Parathyroid adenoma (tissue), 2 donors: ENCODE data around the gene MGRN1.

ENCODE experiments used
- H2AFZ ChIP-seq: fragments of 300-600 bp; sonication (generic); one replicate; pipeline ENCODE4 v1.7.0; 2017; ENCODE audit warnings: antibody characterized with exemption, mild to moderate bottlenecking
- H3K27ac ChIP-seq: fragments of 300-600 bp; sonication (generic); one replicate; pipeline ENCODE4 v1.7.0; 2017
- H3K27me3 ChIP-seq: fragments of 300-600 bp; sonication (generic); one replicate; pipeline ENCODE4 v1.7.0; 2017; ENCODE audit warnings: low read length; ENCODE audit not compliant: control insufficient read depth, insufficient read depth
- H3K36me3 ChIP-seq: fragments of 300-600 bp; sonication (generic); one replicate; pipeline ENCODE4 v1.7.0; 2017; ENCODE audit warnings: low read length; ENCODE audit not compliant: control insufficient read depth, insufficient read depth
- H3K4me1 ChIP-seq: fragments of 300-600 bp; sonication (generic); one replicate; pipeline ENCODE4 v1.7.0; 2017; ENCODE audit warnings: control low read depth
- H3K4me2 ChIP-seq: fragments of 300-600 bp; sonication (generic); one replicate; pipeline ENCODE4 v1.7.0; 2017; ENCODE audit warnings: low read length
- H3K4me3 ChIP-seq: fragments of 300-600 bp; sonication (generic); one replicate; pipeline ENCODE4 v1.7.0; 2017; ENCODE audit warnings: low read depth, low read length
- H3K79me2 ChIP-seq: fragments of 300-600 bp; sonication (generic); one replicate; pipeline ENCODE4 v1.7.0; 2017; ENCODE audit warnings: control low read depth
- H3K9ac ChIP-seq: fragments of 300-600 bp; sonication (generic); one replicate; pipeline ENCODE4 v1.7.0; 2017; ENCODE audit warnings: mild to moderate bottlenecking
- H3K9me3 ChIP-seq: fragments of 300-600 bp; sonication (generic); one replicate; pipeline ENCODE4 v1.7.0; 2017; ENCODE audit warnings: low read length; ENCODE audit not compliant: control insufficient read depth
- CTCF ChIP-seq: fragments of 300-600 bp; sonication (generic); IDR thresholded peaks from one replicate; pipeline ENCODE4 v1.7.0; 2017; ENCODE audit warnings: antibody characterized with exemption, mild to moderate bottlenecking
- donor health status: primary hyperparathyroidism.

MGRN1 gene

DNA sequence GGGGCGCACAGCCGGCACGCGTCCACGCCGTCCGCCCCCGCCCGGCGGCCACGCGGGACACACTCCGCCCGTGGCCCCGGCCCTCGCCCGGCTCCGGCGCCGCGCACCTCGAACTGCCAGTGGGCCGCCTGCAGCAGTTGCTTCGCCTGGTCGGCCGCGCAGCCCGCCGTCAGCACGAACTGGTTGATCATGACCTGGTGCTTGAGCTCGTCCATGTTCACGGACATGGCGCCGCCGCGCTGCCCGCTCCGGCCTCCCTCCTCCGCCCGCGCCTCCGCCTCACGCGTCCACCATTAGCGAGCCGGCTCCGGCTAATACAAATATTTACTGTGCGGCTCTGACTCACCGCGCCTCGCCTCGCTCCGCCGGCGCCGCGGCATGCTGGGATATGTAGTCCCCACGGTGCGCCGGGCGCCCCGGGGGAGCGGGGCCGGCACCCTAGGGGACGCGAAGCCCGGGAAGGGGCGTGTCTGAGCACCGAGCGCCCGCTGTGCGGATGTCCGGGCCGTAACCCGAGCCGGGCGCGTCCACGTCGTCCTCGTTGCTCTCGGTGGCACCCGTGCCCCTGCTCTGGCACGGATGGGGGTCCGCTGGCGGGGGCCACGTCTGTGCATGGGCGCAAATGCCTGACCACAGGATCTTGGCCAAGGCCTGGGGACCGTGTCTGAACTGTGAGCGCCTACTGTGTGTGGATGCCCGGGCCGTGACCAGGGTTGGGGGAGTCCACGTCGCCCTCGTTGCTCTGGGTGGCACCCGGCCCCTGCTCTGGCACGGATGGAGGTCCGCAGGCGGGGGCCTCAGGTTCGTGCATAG, 9.8 kb upstream of the MGRN1 start, which contains the start of gene UBALD1:
Gene UBALD1, minus strand, starts transcription at position 318 of the 813 bp plus-strand sequence. Its CDS starts 91 bp downstream, at position 227.
- no peak within 1 kb of the TSS for H3K9ac ChIP-seq
- peak within 1 kb of the TSS; percentile 97 for H2AFZ ChIP-seq
- no peak for TF ChIP-seq CTCF
- peaks cover 9% of the 10 kb centered on the region for H3K79me2 ChIP-seq
- H3K4me1 ChIP-seq = peaks cover 21% of the 10 kb centered on the region
- H3K9me3 ChIP-seq = no peaks in the 10 kb centered on the region
- H3K27ac ChIP-seq = peak within 1 kb of the TSS; percentile 100
- no peaks in the 10 kb centered on the region for H3K36me3 ChIP-seq
- peak within 1 kb of the TSS; percentile 69 for H3K4me3 ChIP-seq
- peak within 1 kb of the TSS; percentile 89 for H3K4me2 ChIP-seq
- H3K27me3 ChIP-seq = no peaks in the 10 kb centered on the region

DNA sequence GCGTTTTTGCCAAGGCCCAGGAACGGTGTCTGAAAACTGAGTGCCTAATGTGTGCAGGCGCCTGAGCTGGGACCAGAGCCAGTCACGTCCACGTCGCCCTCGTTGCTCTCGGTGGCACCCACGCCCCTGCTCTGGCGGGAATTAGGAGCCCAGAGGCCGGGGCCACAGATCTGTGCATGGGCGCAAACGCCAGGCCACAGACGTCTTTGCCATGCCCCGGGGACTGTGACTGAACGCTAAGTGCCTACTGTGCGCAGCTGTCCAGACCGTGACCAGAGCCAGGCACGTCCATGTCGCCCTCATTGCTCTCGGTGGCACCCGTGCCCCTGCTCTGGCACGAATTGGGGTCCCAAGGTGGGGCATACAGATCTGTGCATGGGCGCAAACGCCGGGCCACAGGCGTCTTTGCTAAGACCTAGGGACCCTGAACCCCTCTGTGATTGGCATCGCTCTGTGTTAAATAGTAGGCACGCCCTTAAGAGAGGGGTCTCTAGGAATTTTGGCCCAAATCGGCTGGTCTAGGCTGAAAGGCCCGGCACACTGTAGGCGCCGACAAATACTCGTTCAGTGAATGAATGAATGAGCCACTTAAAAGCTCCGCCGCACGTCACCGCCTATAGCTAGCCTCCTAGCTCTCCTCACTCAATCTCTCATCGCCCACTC, 9.1 kb upstream of the MGRN1 start:
- Histone ChIP-seq H3K27ac (peak overlapping the region; percentile 100), H3K4me1 (peaks cover 21% of the 10 kb centered on the region), H3K9ac (peak overlapping the region; percentile 20), H3K4me2 (peak overlapping the region; percentile 89), H3K27me3 (no peaks in the 10 kb centered on the region), H3K36me3 (no peaks in the 10 kb centered on the region), H3K9me3 (no peaks in the 10 kb centered on the region), H3K79me2 (peaks cover 9% of the 10 kb centered on the region), H2AFZ (peak overlapping the region; percentile 97), H3K4me3 (peak overlapping the region; percentile 69)
- no peak for TF ChIP-seq CTCF

GRCh38 chr16:4616047-4616811, 8.4 kb upstream of the MGRN1 start:
- Histone ChIP-seq H3K9me3 (no peaks in the 10 kb centered on the region), H3K36me3 (no peaks in the 10 kb centered on the region), H3K4me3 (peak overlapping the region; percentile 97), H2AFZ (peak overlapping the region; percentile 99), H3K27ac (peak overlapping the region; percentile 100), H3K4me1 (peaks cover 21% of the 10 kb centered on the region), H3K79me2 (peaks cover 9% of the 10 kb centered on the region), H3K9ac (peak overlapping the region; percentile 98), H3K4me2 (peak overlapping the region; percentile 98), H3K27me3 (no peaks in the 10 kb centered on the region)
- peak; percentile 57 for TF ChIP-seq CTCF

GRCh38 chr16:4617880-4618279, 6.7 kb upstream of the MGRN1 start:
- H3K27ac ChIP-seq = no peak overlapping the region
- H3K4me2 ChIP-seq = no peak overlapping the region
- H3K4me1 ChIP-seq = peaks cover 21% of the 10 kb centered on the region
- H2AFZ ChIP-seq = no peak overlapping the region
- H3K9ac ChIP-seq = no peak overlapping the region
- no peaks in the 10 kb centered on the region for H3K9me3 ChIP-seq
- no peaks in the 10 kb centered on the region for H3K36me3 ChIP-seq
- H3K27me3 ChIP-seq = no peaks in the 10 kb centered on the region
- H3K79me2 ChIP-seq = peaks cover 9% of the 10 kb centered on the region
- H3K4me3 ChIP-seq = no peak overlapping the region
- TF ChIP-seq CTCF = no peak
